ENCODE measurements around the gene KIF13A.

KIF13A gene

DNA sequence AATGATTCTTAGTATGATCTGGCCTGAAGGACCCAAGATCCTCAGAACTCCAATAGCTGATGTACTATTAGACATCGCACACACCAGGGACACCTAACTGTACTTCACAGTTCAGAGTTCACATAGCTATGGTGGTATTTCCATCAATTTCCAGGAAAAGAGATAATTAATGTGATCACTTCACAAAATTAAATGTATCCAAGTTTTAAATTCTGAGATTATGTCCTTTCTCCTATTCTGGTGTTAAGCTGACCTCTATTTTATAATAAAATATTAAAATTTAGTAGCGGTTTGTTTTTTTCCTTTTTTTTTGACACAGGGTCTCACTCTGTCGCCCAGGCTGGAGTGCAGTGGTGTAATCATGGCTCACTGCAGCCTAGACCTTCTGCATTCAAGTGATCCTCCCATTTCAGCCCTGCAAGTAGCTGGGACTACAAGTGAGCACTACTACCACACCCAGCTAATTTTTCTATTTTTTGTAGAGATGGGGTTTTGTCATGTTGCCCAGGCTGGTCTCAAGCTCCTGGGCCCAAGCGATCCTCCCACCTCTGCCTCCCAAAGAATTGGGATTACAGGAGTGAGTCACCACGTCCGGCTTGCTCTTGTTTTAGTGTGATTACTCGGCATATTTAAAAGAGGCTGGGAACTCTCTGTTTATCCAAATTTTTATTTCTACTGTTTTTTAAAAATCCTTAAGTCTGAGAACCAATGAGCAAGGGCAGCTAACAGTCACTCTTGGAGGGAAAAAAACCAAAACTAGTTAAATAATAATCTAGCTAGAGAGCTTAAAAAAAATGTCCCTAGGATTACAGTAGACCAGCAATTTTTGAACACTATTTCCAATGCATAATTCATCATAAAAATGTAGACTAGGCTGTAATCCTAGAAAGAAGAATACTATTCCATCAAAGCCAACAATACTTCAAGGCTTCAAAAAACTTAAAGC lies 16.0 kb downstream of the KIF13A start:
- Mint-ChIP-seq H3K4me1 (ENCODE audit: low read depth) (no peaks in the 10 kb centered on the region), H3K36me3 (ENCODE audit: low read depth) (no peaks in the 10 kb centered on the region), H3K4me3 (no peak overlapping the region), H3K27me3 (ENCODE audit: low read depth) (peaks cover 15% of the 10 kb centered on the region), H3K27ac (no peak overlapping the region), H3K9me3 (no peaks in the 10 kb centered on the region)
- no peak for DNase-seq (ENCODE audit: low spot score)

DNA sequence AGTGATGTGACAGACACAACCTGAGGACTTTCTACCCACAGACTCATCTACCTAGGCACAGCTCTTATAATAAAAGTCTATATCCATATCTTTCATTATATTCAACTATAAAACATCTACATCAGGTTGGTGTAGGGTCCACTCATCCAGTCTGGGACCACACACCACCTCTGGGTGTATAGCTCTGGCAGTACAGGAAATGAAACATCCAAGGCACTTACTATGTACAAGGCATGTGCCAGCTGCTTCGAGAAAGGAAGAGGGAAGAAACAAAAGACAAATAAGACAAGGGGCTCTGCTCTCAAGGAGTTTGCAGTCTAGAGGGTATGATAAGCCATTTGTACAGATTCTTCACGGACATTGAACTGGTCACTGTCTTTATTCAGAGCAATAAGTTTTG lies 18.6 kb downstream of the KIF13A start:
- Mint-ChIP-seq H3K27ac (no peak overlapping the region), H3K4me1 (ENCODE audit: low read depth) (no peaks in the 10 kb centered on the region), H3K27me3 (ENCODE audit: low read depth) (peaks cover 15% of the 10 kb centered on the region)

DNA sequence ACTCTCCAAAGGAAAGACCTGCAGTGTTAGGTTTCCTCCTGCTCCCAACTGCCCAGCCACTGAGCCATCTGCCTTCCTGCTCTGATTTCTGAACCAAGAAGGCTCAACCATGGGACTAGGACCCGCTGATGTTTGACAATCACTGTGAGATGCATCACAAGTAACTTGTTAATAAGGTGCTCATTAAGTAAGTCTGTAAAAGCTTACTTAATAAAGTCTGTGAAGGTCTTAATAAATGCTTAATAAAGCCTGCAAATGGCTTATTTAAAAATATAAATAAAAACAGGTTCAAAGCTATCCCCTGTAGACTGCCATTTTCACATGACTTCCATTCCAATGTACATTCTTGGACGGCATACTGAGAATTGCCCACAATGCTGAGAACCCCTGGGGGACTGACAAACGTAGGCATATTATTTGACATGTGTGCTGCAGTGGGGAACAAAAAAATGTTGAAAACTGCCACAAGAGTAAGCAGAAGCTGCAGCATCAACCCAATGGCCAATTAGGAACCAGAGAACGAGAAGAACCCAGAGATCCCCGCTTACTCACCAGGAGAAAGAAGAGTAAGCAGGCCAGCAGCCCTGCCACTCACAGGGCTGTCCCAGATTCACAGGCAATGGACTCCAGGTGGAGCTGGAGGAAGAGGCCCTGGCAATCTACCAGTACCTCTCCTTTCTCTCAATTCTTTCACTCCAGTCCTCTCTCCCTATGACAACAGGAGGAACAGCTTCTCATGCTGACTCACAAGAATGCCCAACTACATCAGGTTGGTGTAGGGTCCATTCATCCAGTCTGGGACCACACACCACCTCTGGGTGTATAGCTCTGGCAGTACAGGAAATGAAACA lies 19.5 kb downstream of the KIF13A start:
- no peak for DNase-seq (ENCODE audit: low spot score)
- no peak overlapping the region for H3K4me3 Mint-ChIP-seq

More for the DNA sequence above, 18.6 kb downstream of the KIF13A start:
- Mint-ChIP-seq H3K36me3 (ENCODE audit: low read depth) (no peaks in the 10 kb centered on the region), H3K9me3 (no peaks in the 10 kb centered on the region), H3K4me3 (no peak overlapping the region)
- DNase-seq (ENCODE audit: low spot score): no peak

DNA sequence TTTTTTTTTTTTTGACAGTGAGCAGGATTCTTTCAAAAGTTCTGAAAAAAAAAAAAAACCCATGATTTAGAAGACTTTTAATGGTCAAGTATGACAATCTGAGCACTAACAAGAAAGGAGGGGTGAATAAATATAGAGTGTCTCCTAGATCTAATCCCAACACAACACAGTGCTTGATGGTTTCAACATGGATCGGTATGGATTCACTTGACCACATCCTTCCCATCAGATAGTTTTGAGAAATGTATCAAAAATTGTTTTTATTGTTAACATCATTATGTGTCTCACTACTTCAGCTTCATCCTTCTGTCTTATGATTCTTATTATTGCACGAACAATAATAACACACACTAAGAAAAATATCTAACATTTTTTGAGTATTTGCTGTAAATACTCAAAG lies 21.0 kb downstream of the KIF13A start:
- no peaks in the 10 kb centered on the region for H3K9me3 Mint-ChIP-seq
- no peak overlapping the region for H3K27ac Mint-ChIP-seq

More for the DNA sequence above, 19.5 kb downstream of the KIF13A start:
- Mint-ChIP-seq H3K36me3 (ENCODE audit: low read depth) (no peaks in the 10 kb centered on the region), H3K4me1 (ENCODE audit: low read depth) (no peaks in the 10 kb centered on the region), H3K27ac (no peak overlapping the region), H3K9me3 (no peaks in the 10 kb centered on the region), H3K27me3 (ENCODE audit: low read depth) (peaks cover 9% of the 10 kb centered on the region)

DNA sequence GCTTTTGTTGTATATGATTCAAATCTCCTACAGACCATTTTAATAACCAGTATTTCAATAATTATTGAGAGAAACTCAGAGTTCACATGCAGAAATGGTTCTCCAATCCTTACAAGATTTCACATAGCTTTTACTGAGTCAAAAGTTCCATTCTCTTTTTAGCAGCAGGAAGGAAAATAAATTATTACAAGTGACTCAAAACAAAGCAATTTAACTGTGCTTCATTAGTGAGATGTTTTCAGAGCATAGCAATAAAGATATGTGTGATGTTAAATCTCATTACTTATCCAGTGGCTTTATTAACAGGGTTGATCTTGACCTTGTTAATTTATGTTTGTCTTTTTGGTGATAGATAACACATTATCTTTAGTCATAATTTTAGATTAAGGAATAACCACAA lies 22.0 kb downstream of the KIF13A start:
- H3K27me3 Mint-ChIP-seq (ENCODE audit: low read depth): peaks cover 1% of the 10 kb centered on the region
- H3K27ac Mint-ChIP-seq: no peak overlapping the region
- H3K9me3 Mint-ChIP-seq: no peaks in the 10 kb centered on the region
- H3K4me3 Mint-ChIP-seq: no peak overlapping the region
- no peaks in the 10 kb centered on the region for H3K4me1 Mint-ChIP-seq (ENCODE audit: low read depth)
- no peaks in the 10 kb centered on the region for H3K36me3 Mint-ChIP-seq (ENCODE audit: low read depth)
- no peak for DNase-seq (ENCODE audit: low spot score)

More for the DNA sequence above, 21.0 kb downstream of the KIF13A start:
- H3K36me3 Mint-ChIP-seq (ENCODE audit: low read depth): no peaks in the 10 kb centered on the region
- H3K4me1 Mint-ChIP-seq (ENCODE audit: low read depth): no peaks in the 10 kb centered on the region
- no peak overlapping the region for H3K4me3 Mint-ChIP-seq
- H3K27me3 Mint-ChIP-seq (ENCODE audit: low read depth): no peaks in the 10 kb centered on the region
- DNase-seq (ENCODE audit: low spot score): no peak

DNA sequence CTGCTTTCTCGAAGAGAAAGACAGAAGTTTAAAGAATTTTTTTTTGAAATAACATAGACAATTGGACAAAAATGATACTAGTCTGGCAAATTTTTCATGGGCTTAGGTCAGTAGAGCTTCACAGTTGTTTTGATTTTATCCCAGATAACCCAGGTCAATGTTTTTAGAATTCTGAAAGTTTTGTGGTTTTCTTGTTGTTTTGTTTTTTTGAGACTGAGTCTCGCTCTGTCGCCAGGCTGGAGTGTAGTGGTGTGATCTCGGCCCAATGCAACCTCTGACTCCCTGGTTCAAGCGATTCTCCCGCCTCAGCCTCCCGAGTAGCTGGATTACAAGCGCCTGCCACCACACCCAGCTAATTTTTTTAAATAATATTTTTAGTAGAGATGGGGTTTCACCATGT lies 22.8 kb downstream of the KIF13A start:
- DNase-seq (ENCODE audit: low spot score): no peak
- Mint-ChIP-seq H3K4me1 (ENCODE audit: low read depth) (no peaks in the 10 kb centered on the region), H3K9me3 (no peaks in the 10 kb centered on the region), H3K4me3 (no peak overlapping the region), H3K27ac (no peak overlapping the region), H3K27me3 (ENCODE audit: low read depth) (peaks cover 3% of the 10 kb centered on the region), H3K36me3 (ENCODE audit: low read depth) (no peaks in the 10 kb centered on the region)

DNA sequence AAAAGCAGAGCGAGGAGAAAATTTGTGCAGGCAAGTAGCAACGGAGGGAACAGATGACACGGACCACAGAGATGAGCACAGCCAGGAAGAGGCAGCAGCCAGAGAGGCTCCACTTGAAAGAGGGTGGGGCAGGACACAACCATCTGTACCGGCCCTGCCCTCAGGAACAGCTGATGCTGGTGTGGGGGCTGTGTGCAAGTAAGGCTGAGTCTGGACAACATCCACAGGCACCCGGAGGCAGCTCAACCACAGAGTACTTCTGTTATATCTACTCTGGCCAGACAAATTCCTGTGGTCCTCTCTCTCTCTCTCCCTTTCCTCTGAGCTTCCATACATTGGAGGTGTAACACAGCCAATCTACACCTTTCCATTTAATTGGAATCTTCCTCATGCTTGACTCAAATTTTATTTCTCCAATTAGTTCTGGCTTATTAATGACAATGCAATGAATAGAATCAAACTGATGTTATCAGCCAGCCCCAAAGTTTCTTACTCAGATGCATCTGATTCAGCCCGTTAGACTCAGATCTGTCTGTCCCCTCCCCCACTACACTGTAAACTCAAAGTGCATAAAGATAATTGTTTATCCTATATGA lies 24.9 kb downstream of the KIF13A start:
- DNase-seq (ENCODE audit: low spot score): no peak
- no peaks in the 10 kb centered on the region for H3K9me3 Mint-ChIP-seq
- H3K27me3 Mint-ChIP-seq (ENCODE audit: low read depth): peaks cover 3% of the 10 kb centered on the region
- no peaks in the 10 kb centered on the region for H3K4me1 Mint-ChIP-seq (ENCODE audit: low read depth)
- no peaks in the 10 kb centered on the region for H3K36me3 Mint-ChIP-seq (ENCODE audit: low read depth)
- no peak overlapping the region for H3K27ac Mint-ChIP-seq
- H3K4me3 Mint-ChIP-seq: no peak overlapping the region

DNA sequence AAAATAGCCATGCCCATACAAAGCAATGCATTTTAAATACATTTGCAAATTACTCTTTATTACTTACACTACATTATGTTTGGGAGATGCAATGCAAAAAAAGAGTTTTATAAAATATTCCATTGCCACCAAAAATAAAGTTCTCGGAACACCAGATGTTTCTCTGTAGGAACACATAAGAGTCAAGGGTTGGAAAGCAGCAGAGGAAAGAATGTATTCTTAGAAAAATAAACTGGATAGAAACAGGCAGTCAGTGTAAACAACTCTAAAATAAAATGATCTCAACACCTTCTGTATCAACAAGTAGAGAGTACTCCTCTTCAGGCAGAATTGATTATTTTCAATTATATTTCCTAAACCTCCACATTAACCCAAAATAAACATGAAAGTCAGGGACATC lies 28.1 kb downstream of the KIF13A start:
- H3K36me3 Mint-ChIP-seq (ENCODE audit: low read depth): no peaks in the 10 kb centered on the region
- no peak for DNase-seq (ENCODE audit: low spot score)
- H3K4me1 Mint-ChIP-seq (ENCODE audit: low read depth): no peaks in the 10 kb centered on the region
- no peaks in the 10 kb centered on the region for H3K9me3 Mint-ChIP-seq
- H3K4me3 Mint-ChIP-seq: no peak overlapping the region
- H3K27me3 Mint-ChIP-seq (ENCODE audit: low read depth): peaks cover 3% of the 10 kb centered on the region
- no peak overlapping the region for H3K27ac Mint-ChIP-seq

DNA sequence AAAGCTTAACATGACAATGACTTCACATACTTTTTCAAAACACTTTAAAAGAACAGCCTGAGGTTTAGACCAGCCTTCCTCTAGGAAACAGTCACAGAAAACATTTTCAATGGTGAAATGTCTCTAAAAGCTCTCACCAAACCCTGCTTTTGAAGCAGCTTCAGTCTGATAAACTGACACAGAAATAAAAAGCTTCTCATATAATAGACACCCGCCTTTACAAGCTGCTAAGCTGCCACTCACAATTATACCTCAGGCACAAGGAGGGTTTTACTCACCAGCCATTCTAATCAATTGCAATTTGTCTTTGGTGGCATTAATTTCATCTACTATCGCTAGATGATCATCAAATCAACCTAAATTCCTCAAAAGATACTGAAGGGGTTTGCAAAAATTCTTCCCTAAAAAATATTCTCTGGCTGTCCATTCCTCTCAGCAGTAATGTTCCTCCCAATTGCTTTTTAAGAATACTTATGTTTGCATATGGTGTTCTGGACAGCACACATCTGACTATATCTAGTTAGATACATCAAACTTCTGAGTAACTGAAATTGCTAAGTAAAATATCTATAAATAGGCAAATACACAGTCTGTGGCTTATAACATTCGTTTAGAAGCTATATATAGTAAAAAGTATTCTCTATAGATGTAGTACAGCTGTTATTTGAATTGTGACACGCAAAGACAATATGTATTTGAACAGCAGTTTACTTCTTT lies 29.4 kb downstream of the KIF13A start:
- H3K27me3 Mint-ChIP-seq (ENCODE audit: low read depth): peaks cover 3% of the 10 kb centered on the region
- DNase-seq (ENCODE audit: low spot score): no peak
- no peaks in the 10 kb centered on the region for H3K4me1 Mint-ChIP-seq (ENCODE audit: low read depth)
- no peaks in the 10 kb centered on the region for H3K36me3 Mint-ChIP-seq (ENCODE audit: low read depth)
- no peak overlapping the region for H3K27ac Mint-ChIP-seq
- no peaks in the 10 kb centered on the region for H3K9me3 Mint-ChIP-seq
- no peak overlapping the region for H3K4me3 Mint-ChIP-seq

DNA sequence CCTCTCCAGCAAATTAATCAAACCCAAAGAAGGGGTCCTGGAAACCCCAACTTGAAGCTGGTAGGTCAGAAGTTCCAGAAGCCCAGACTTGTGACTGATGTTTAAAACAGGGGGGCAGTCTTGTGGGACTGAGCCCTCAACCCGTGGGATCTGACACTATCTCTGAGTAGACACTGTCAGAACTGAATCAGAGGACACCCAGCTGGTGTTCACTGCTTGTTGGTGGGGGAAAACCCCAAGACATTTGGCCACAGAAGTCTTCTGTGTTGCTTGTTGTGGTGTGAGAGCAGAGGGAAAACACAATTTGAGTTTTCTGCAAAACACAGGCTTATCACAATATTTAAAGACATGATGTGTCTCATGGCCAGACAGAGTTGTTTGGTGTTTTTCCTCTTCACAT lies 29.9 kb downstream of the KIF13A start:
- no peak overlapping the region for H3K4me3 Mint-ChIP-seq
- no peaks in the 10 kb centered on the region for H3K4me1 Mint-ChIP-seq (ENCODE audit: low read depth)

DNA sequence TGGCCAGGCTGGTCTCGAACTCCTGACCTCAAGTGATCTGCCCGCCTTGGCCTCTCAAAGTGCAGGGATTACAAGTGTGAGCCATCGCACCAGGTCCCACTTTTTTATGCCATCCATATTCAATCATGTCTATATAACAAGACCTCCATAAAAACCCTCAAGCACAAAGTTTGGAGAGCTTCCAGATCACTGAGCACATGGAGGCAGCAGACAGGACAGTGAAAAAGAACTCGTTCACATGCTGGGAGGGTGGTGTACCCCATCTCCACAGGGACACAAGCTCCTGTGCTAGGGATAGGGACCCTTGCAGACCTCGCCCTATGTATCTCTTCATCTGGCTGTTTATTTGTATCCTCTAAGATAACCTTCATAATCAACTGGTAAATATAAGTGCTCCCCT lies 30.3 kb downstream of the KIF13A start:
- no peak overlapping the region for H3K4me3 Mint-ChIP-seq
- H3K36me3 Mint-ChIP-seq (ENCODE audit: low read depth): no peaks in the 10 kb centered on the region
- H3K4me1 Mint-ChIP-seq (ENCODE audit: low read depth): no peaks in the 10 kb centered on the region
- H3K27ac Mint-ChIP-seq: no peak overlapping the region
- no peaks in the 10 kb centered on the region for H3K9me3 Mint-ChIP-seq
- DNase-seq (ENCODE audit: low spot score): no peak
- H3K27me3 Mint-ChIP-seq (ENCODE audit: low read depth): peaks cover 3% of the 10 kb centered on the region

More for the DNA sequence above, 29.9 kb downstream of the KIF13A start:
- no peak for DNase-seq (ENCODE audit: low spot score)
- no peak overlapping the region for H3K27ac Mint-ChIP-seq
- no peaks in the 10 kb centered on the region for H3K9me3 Mint-ChIP-seq
- H3K36me3 Mint-ChIP-seq (ENCODE audit: low read depth): no peaks in the 10 kb centered on the region
- H3K27me3 Mint-ChIP-seq (ENCODE audit: low read depth): peaks cover 3% of the 10 kb centered on the region

DNA sequence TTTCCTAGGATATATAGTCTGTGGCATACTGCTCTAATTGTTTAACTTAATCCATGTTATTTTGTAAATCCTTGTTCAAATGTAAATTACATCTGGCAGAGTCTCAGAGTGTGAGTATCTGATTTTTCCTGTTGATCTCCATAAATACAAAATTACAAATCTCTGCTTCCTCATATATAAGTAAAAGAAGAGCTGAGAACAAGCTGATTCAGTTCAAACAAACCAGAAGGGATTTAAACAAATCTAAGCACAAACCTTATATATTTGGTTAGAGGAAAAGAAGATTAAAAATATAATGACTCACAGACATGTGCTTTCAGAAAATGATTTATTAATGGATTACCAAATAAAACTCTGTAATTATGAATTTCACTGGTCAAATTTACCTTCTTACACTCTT lies 37.3 kb downstream of the KIF13A start:
- Mint-ChIP-seq H3K4me3 (no peak overlapping the region), H3K4me1 (ENCODE audit: low read depth) (no peaks in the 10 kb centered on the region), H3K9me3 (no peaks in the 10 kb centered on the region), H3K27me3 (ENCODE audit: low read depth) (peaks cover 7% of the 10 kb centered on the region), H3K27ac (no peak overlapping the region), H3K36me3 (ENCODE audit: low read depth) (no peaks in the 10 kb centered on the region)
- no peak for DNase-seq (ENCODE audit: low spot score)

DNA sequence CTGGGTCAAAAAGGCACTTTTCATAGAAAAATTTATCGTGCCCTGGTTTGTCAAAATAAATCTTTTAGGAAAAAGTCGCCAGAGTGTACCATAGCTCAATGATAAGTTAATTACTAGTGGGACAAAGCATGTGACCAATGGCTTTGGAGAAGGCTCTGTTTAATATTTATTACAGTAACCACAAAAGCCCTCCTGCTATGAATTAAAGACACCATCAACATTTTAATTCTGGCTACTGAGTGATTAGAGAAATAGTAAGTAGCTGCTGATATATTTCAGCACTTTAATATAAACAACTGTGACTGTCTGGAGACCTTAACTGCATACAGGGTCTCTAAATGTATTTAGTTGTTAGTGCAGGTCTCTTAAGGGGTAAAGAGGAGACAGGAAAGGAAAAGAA lies 38.3 kb downstream of the KIF13A start:
- H3K36me3 Mint-ChIP-seq (ENCODE audit: low read depth): no peaks in the 10 kb centered on the region
- DNase-seq (ENCODE audit: low spot score): no peak
- H3K27me3 Mint-ChIP-seq (ENCODE audit: low read depth): peaks cover 10% of the 10 kb centered on the region
- H3K9me3 Mint-ChIP-seq: no peaks in the 10 kb centered on the region
- H3K4me1 Mint-ChIP-seq (ENCODE audit: low read depth): no peaks in the 10 kb centered on the region
- H3K27ac Mint-ChIP-seq: no peak overlapping the region
- no peak overlapping the region for H3K4me3 Mint-ChIP-seq
